H1 (cell line): ENCODE results near the gene PAQR5. TPM values are rescaled to one million over a fixed set of nuclear protein-coding genes. Genes with fewer than 3 reads are reported as not detected.

Source experiments
- CTCF ChIA-PET: fragments of 300-600 bp; sonication (Branson Sonifier 250); formaldehyde crosslinking; loops from one replicate; lab custom pipeline; 2021; ENCODE audit not compliant: partially characterized antibody; lab: Charles Lee
- POLR2A ChIA-PET: fragments of 300-600 bp; sonication (Branson Sonifier 250); formaldehyde crosslinking; loops from one replicate; lab custom pipeline; 2021; ENCODE audit warnings: inconsistent platforms; ENCODE audit not compliant: partially characterized antibody; lab: Charles Lee
- DNase-seq, 2 experiments: peaks; one replicate each; pipeline versions ENCODE4 v3.0.0 to v3.0.0-alpha.2; 2010 to 2022; ENCODE audit warnings: low spot score in 2 of 2, low read depth in 1 of 2, mixed read lengths in 1 of 2
- FAIRE-seq: peaks from 2 replicates; lab custom pipeline; 2011; peaks lifted over from hg19 to GRCh38; lab: Jason Lieb, UNC
- H2AFZ ChIP-seq: 2 replicates; pipeline ENCODE4 v1.8.1; 2012; ENCODE audit warnings: low read length, inconsistent platforms
- H2AK5ac ChIP-seq: 2 replicates; pipeline ENCODE4 v1.6.1; 2013; ENCODE audit warnings: low read depth, low read length
- H2BK120ac ChIP-seq: replicated peaks from 2 replicates; pipeline ENCODE3; 2013; ENCODE audit warnings: low read depth, low read length, inconsistent platforms
- H2BK12ac ChIP-seq: 2 replicates; pipeline ENCODE4 v1.6.1; 2013; ENCODE audit warnings: low read depth, low read length
- H2BK15ac ChIP-seq: 2 replicates; pipeline ENCODE4 v1.6.1; 2013; ENCODE audit warnings: low read length
- H2BK20ac ChIP-seq: 2 replicates; pipeline ENCODE4 v1.6.1; 2013; ENCODE audit warnings: low read length
- H2BK5ac ChIP-seq: 2 replicates; pipeline ENCODE4 v1.6.1; 2013; ENCODE audit warnings: low read depth, low read length
- H3K14ac ChIP-seq: 2 replicates; pipeline ENCODE4 v1.6.1; 2013; ENCODE audit warnings: inconsistent platforms; ENCODE audit not compliant: insufficient read length
- H3K18ac ChIP-seq: 2 replicates; pipeline ENCODE4 v1.6.1; 2013; ENCODE audit warnings: low read length; ENCODE audit errors: extremely low read depth
- H3K23ac ChIP-seq: 2 replicates; pipeline ENCODE4 v1.6.1; 2013; ENCODE audit warnings: inconsistent platforms; ENCODE audit not compliant: insufficient read length
- H3K23me2 ChIP-seq: 2 replicates; pipeline ENCODE4 v1.6.1; 2013; ENCODE audit warnings: low read depth, low read length
- H3K27ac ChIP-seq: 2 replicates; pipeline ENCODE4 v1.6.1; 2011; ENCODE audit warnings: low read depth, low read length, inconsistent platforms
- H3K27me3 ChIP-seq, 4 experiments: replicated peaks in 1 of 4; 1 replicate in 1 of 4; 2 replicates in 3 of 4; pipeline versions ENCODE4 v1.6.1 to v1.8.1; 2011 to 2013; ENCODE audit warnings: low read length in 3 of 4, mild to moderate bottlenecking in 3 of 4, inconsistent platforms in 2 of 4, mixed read lengths in 2 of 4, moderate library complexity in 1 of 4; ENCODE audit not compliant: control insufficient read depth in 3 of 4, insufficient read depth in 3 of 4; ENCODE audit errors: extremely low read depth in 1 of 4
- H3K36me3 ChIP-seq, 4 experiments: 2 replicates each; pipeline versions ENCODE4 v1.6.1 to v1.8.1; 2011 to 2013; ENCODE audit warnings: mild to moderate bottlenecking in 4 of 4, low read length in 3 of 4, moderate library complexity in 2 of 4, control low read depth in 1 of 4, inconsistent platforms in 1 of 4; ENCODE audit not compliant: insufficient read depth in 4 of 4, control insufficient read depth in 2 of 4
- H3K4ac ChIP-seq: replicated peaks from 2 replicates; pipeline ENCODE3; 2013; ENCODE audit warnings: low read length, low read depth, mixed read lengths, inconsistent platforms; ENCODE audit not compliant: insufficient read length
- H3K4me1 ChIP-seq, 4 experiments: replicated peaks in 1 of 4; 1 replicate in 1 of 4; 2 replicates in 3 of 4; pipeline versions ENCODE4 v1.6.1 to v1.8.1; 2011 to 2013; ENCODE audit warnings: low read length in 3 of 4, inconsistent platforms in 2 of 4, mixed read lengths in 1 of 4; ENCODE audit not compliant: insufficient read depth in 4 of 4, control insufficient read depth in 3 of 4
- H3K4me2 ChIP-seq, 2 experiments: 2 replicates each; pipeline versions ENCODE4 v1.6.1 to v1.8.1; 2011 to 2013; ENCODE audit warnings: low read depth in 2 of 2, low read length in 2 of 2, control low read depth in 1 of 2, inconsistent platforms in 1 of 2, mild to moderate bottlenecking in 1 of 2; ENCODE audit not compliant: insufficient read depth in 1 of 2
- H3K4me3 ChIP-seq, 4 experiments: fragments of 200-600, 300-600 bp in 1 of 4; sonication (generic), shearing (Covaris generic), sonication (Bioruptor Twin) in 1 of 4; 2 replicates each; pipeline versions ENCODE4 v1.5.1 to v1.8.1; 2011 to 2016; ENCODE audit warnings: low read length in 4 of 4, low read depth in 3 of 4, control low read depth in 2 of 4, inconsistent platforms in 2 of 4, mild to moderate bottlenecking in 2 of 4, mixed read lengths in 1 of 4, moderate library complexity in 1 of 4; ENCODE audit not compliant: insufficient read depth in 2 of 4; ENCODE audit errors: extremely low read depth in 1 of 4
- H3K56ac ChIP-seq: replicated peaks from 2 replicates; pipeline ENCODE3; 2013; ENCODE audit warnings: low read depth, mild to moderate bottlenecking, mixed read lengths, low read length, inconsistent platforms; ENCODE audit not compliant: insufficient read length
- H3K79me1 ChIP-seq: 2 replicates; pipeline ENCODE4 v1.6.1; 2013; ENCODE audit warnings: low read depth, low read length, control low read depth
- H3K79me2 ChIP-seq, 2 experiments: 2 replicates each; pipeline versions ENCODE4 v1.6.1 to v1.8.1; 2012 to 2013; ENCODE audit warnings: low read length in 2 of 2, mild to moderate bottlenecking in 2 of 2, inconsistent platforms in 1 of 2; ENCODE audit not compliant: insufficient read depth in 2 of 2, control insufficient read depth in 1 of 2
- H3K9ac ChIP-seq, 4 experiments: replicated peaks in 1 of 4; 1 replicate in 1 of 4; 2 replicates in 3 of 4; pipeline versions ENCODE4 v1.6.1 to v1.8.1; 2011 to 2013; ENCODE audit warnings: low read depth in 3 of 4, low read length in 3 of 4, control low read depth in 2 of 4, mild to moderate bottlenecking in 2 of 4, moderate library complexity in 2 of 4, inconsistent platforms in 1 of 4; ENCODE audit errors: extremely low read depth in 1 of 4
- H3K9me3 ChIP-seq, 2 experiments: 2 replicates each; pipeline versions ENCODE4 v1.6.1 to v1.8.1; 2012 to 2013; ENCODE audit warnings: mild to moderate bottlenecking in 2 of 2, moderate library complexity in 2 of 2, control low read depth in 1 of 2, inconsistent platforms in 1 of 2, low read depth in 1 of 2, low read length in 1 of 2, mixed read lengths in 1 of 2; ENCODE audit not compliant: insufficient read depth in 2 of 2
- H4K20me1 ChIP-seq, 2 experiments: replicated peaks in 1 of 2; 2 replicates each; pipeline versions ENCODE3 to v1.8.1; 2011 to 2013; ENCODE audit warnings: inconsistent platforms in 2 of 2, low read length in 2 of 2, mild to moderate bottlenecking in 1 of 2; ENCODE audit not compliant: insufficient read depth in 2 of 2, control insufficient read depth in 1 of 2
- H4K5ac ChIP-seq: 2 replicates; pipeline ENCODE4 v1.6.1; 2013; ENCODE audit warnings: low read length, low read depth, mixed read lengths, inconsistent platforms; ENCODE audit not compliant: insufficient read length
- H4K8ac ChIP-seq: 2 replicates; pipeline ENCODE4 v1.8.0; 2013; ENCODE audit warnings: mild to moderate bottlenecking, moderate library complexity, low read length, inconsistent platforms; ENCODE audit not compliant: insufficient read depth; ENCODE audit errors: extremely low read depth
- H4K91ac ChIP-seq: replicated peaks from 2 replicates; pipeline ENCODE3; 2013; ENCODE audit warnings: low read length, mixed read lengths, inconsistent platforms; ENCODE audit not compliant: insufficient read length
- CBX5 ChIP-seq: fragments of 300-800, 300-1000 bp; sonication (generic); IDR thresholded peaks from 2 replicates; pipeline ENCODE4 v1.7.1; 2016; ENCODE audit warnings: antibody characterized with exemption, low read length, low read depth
- HDAC6 ChIP-seq: IDR thresholded peaks from one replicate; pipeline ENCODE4 v1.7.1; 2012; ENCODE audit warnings: low read depth, mild to moderate bottlenecking, inconsistent platforms, low read length, moderate library complexity
- MAFK ChIP-seq: IDR thresholded peaks from 2 replicates; pipeline ENCODE4 v1.6.1; 2012; ENCODE audit warnings: low read depth, mild to moderate bottlenecking, improper control_type of control experiment, low read length
- TCF12 ChIP-seq: IDR thresholded peaks from 2 replicates; pipeline ENCODE4 v1.6.1; 2011; ENCODE audit warnings: low read depth, mild to moderate bottlenecking, low read length
- WGBS, 2 experiments: shearing (Covaris generic) in 1 of 2; methylation state at CpG; one replicate each; pipeline versions ENCODE4 v1.1.6 to v1.1.7; 2013 to 2015; ENCODE audit warnings: low lambda C conversion rate in 2 of 2, mixed read lengths in 2 of 2, inconsistent platforms in 1 of 2, low coverage in 1 of 2, missing lambda C conversion rate in 1 of 2; ENCODE audit not compliant: insufficient replicate concordance in 2 of 2, insufficient coverage in 1 of 2, insufficient read length in 1 of 2; ENCODE audit errors: extremely low coverage in 1 of 2, missing lambda C conversion rate in 1 of 2; 5-methylcytosine and 5-hydroxymethylcytosine counted together
- polyA plus RNA-seq, 7 experiments: library from polyadenylated mRNA; depleted of rRNA in 3 of 7; stranded (reverse) in 5 of 7; unstranded in 2 of 7; fragments of >200 nt in 5 of 7; fragments of 200-250 nt in 2 of 7; gene quantifications; 1 replicate in 5 of 7; 2 replicates in 1 of 7; 4 replicates in 1 of 7; pipeline versions ENCODE4 v1.2.1 to v1.2.3, GENCODE V29; 2011 to 2013; ENCODE audit warnings: missing spikeins in 2 of 7, mixed read lengths in 2 of 7
- total RNA-seq: library from RNA; stranded (reverse); fragmentation: NEBNext Ultra II Directional; extraction: Animal tissue kit (Norgen Biotek cat#: 25700); gene quantifications from 2 replicates; pipeline ENCODE4 v1.2.1, GENCODE V29; 2021

PAQR5 gene
- total and polyA plus RNA-seq, 2 of the 8 experiments (the other 6 are each of a cell fraction or from before 2014, with no cell fraction given), result 8.7 to 18.1 TPM

DNA sequence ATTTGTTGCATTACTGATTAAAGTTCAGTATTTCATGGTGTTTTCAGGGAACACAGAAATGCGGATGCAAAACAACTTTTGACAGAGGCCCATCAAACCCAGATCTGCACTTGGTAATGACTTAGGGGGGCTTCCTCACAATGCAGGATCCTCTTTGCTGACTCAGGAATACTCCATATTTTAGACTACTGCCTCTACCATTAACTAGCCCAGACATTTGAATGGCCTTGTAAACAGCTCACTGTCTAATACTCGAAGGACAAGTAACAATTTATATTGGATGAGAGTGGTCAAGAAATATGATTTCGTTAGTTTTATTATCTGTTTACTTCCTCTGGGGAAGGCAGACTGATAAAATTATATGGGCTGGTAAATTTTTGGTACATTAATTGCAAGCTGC lies 106.4 kb downstream of the PAQR5 start:
- CTCF ChIA-PET, result interaction anchor here (0.6 to 6.8 kb wide), 5 partner anchors 11 to 372 kb away, joined by 3 to 32 read pairs (median 3); no protein-coding TSS in a partner anchor
- Histone ChIP-seq H3K9me3 (no peaks in the 10 kb centered on the region), H4K5ac (no peak overlapping the region), H2BK120ac (no peak overlapping the region), H4K91ac (no peak overlapping the region), H3K56ac (no peak overlapping the region), H3K9ac (no peak overlapping the region), H2BK5ac (no peak overlapping the region), H3K4me1 (no peaks in the 10 kb centered on the region), H2AK5ac (no peak overlapping the region), H3K23me2 (no peaks in the 10 kb centered on the region), H3K27ac (no peak overlapping the region), H3K23ac (no peak overlapping the region), H4K20me1 (no peaks in the 10 kb centered on the region), H3K4ac (no peak overlapping the region), H3K36me3 (no peaks in the 10 kb centered on the region), H2BK12ac (no peak overlapping the region), H3K14ac (no peak overlapping the region), H3K4me3 (no peak overlapping the region), H3K4me2 (no peak overlapping the region), H3K79me2 (no peaks in the 10 kb centered on the region), H3K18ac (no peak overlapping the region), H2BK15ac (no peak overlapping the region), H3K79me1 (no peaks in the 10 kb centered on the region), H2BK20ac (no peak overlapping the region), H4K8ac (no peak overlapping the region), H3K27me3 (no peaks in the 10 kb centered on the region), H2AFZ (no peak overlapping the region)
- DNase-seq (no peak), FAIRE-seq (no peak)
- no peak for TF ChIP-seq CBX5
- TF ChIP-seq MAFK, result no peak
- TF ChIP-seq TCF12, result no peak
- TF ChIP-seq HDAC6, result no peak
- WGBS, 2 experiments, result 60% methylated on average over 3 of the region's 3 CpGs; no CpG with 5 or more reads in 1 of the 2 experiments
- POLR2A ChIA-PET, result interaction anchor here (1.6 kb wide), 1 partner anchor 9 kb away, joined by 8 read pairs; the partner anchor contains the start of gene KIF23
